Limb (tissue), 2 donors: ENCODE measurements around the gene HBG1.
"Not testable (repeated sequence)": the region's sequence is repeated elsewhere in the genome, so short reads cannot be mapped to it uniquely, and the experiment has no call there.

Experiments used
- DNase-seq, 2 donors: peaks; one replicate each; pipeline ENCODE4 v3.0.0-alpha.2; 2016; ENCODE audit errors: extremely low spot score in 2 of 2

The HBG1 gene

DNA sequence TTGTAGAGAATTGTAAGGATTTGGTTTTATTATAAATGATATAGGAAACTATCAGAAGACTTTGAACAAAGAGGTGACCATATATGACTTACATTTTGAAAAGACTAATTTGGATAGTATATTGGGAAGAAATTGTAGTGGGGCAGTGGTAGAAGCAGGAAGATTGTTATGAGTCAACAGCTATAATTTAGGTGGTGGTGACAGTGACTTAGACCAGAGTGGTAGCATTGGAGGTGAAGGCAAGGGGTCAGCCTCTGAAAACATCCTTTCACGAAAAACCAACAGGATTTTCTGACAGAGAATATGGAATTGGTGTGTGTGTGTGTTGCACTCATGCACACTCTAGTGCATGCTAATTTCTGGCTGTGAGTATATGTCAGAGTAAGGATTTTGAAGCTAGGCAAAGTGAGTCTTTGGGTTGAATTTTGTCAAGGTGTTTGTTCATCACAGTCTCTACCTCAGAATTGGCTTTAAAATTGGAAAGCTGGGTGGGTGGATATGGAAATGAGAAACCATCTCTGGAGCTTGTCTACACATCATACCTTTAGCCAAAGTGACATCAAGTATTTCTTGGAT is 28.2 kb upstream of the HBG1 start:
- DNase-seq, result no peak

GRCh38 chr11:5276697-5277096 is 27.0 kb upstream of the HBG1 start:
- DNase-seq, result no peak

DNA sequence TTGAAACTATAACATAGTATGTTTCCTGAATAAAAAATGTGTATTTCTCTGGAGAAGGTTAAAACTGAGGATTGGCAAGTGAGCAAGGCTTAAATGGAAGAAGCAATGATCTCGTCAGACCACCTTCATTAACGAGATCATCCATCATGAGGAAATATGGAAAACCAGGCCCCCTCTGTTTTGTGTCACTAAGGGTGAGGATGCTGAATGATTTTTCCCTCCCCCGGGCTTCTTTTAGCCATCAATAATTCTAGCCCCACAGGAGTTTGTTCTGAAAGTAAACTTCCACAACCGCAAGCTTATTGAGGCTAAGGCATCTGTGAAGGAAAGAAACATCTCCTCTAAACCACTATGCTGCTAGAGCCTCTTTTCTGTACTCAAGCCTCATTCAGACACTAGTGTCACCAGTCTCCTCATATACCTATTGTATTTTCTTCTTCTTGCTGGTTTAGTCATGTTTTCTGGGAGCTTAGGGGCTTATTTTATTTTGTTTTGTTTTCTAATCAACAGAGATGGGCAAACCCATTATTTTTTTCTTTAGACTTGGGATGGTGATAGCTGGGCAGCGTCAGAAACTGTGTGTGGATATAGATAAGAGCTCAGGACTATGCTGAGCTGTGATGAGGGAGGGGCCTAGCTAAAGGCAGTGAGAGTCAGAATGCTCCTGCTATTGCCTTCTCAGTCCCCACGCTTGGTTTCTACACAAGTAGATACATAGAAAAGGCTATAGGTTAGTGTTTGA is 25.9 kb upstream of the HBG1 start:
- DNase-seq, result no peak

GRCh38 chr11:5274395-5274794 is 24.7 kb upstream of the HBG1 start:
- no peak for DNase-seq

DNA sequence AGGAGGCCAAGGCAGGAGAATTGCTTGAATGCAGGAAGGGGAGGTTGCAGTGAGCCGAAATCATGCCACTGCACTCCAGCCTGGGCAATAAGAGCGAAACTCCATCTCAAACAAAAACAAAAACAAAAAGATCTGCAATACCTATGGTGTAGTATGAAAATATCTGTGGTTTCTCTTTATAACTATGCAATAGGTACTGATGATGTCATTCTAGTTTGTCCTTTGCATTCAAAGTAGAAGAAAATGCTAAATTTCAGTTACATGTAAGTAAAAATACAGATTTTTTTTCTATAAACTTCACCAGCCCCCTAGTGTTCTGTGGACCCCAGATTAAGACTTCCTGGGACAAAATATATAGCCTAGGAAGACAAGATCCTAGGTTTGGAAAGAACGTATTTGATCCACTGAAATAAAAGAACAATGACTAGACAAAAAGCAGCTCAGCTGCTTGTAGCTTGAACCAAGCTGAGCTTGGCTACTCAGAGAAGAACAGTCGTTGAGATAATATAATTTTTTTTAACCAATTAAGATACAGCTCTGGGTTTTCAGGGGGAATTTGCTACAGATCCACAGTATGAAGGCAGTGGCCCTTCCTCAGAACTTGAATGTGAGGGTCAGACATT is 22.8 kb upstream of the HBG1 start:
- DNase-seq, result no peak

GRCh38 chr11:5269715-5270147 is 20.1 kb upstream of the HBG1 start, which contains the start of gene HBE1:
Gene HBE1 (minus strand): TSS chr11:5269945. CDS start chr11:5269890, 55 bp downstream.
- DNase-seq, result no peak

GRCh38 chr11:5267033-5267563 is 17.4 kb upstream of the HBG1 start:
- DNase-seq, result no peak

DNA sequence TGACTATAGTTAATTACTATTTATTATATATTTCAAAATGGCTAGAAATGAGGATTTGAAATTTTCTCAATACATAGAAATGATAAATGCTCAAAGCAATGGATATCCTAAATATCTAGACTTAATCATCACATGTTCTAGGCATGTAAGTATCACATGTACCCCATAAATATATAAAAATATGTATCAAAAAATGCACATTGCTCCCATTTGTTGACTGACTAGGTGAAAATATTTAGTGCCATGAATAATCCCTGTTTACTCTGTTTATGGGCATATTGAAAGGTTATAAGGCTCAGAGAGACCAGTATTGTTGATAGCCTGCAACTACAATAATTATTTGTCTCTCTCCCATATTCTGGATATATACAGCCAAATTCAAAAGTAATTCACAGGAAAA is 17.0 kb upstream of the HBG1 start:
- no peak for DNase-seq

DNA sequence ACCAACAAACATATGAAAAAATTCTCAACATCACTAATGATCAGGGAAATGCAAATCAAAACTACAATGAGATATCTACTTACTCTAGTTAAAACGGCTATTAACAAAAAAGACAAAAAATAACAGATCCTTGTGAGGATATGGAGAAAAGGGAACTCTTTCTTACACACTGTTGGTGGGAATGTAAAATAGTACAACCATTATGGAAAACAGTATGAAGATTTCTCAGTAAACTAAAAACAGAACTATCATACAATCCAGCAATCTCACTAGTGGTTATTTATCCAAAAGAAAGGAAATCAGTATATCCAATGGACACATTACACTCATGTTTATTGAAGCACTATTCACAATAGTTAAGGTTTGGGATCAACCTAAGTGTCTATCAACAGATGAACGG is 16.2 kb upstream of the HBG1 start:
- DNase-seq, result no peak

DNA sequence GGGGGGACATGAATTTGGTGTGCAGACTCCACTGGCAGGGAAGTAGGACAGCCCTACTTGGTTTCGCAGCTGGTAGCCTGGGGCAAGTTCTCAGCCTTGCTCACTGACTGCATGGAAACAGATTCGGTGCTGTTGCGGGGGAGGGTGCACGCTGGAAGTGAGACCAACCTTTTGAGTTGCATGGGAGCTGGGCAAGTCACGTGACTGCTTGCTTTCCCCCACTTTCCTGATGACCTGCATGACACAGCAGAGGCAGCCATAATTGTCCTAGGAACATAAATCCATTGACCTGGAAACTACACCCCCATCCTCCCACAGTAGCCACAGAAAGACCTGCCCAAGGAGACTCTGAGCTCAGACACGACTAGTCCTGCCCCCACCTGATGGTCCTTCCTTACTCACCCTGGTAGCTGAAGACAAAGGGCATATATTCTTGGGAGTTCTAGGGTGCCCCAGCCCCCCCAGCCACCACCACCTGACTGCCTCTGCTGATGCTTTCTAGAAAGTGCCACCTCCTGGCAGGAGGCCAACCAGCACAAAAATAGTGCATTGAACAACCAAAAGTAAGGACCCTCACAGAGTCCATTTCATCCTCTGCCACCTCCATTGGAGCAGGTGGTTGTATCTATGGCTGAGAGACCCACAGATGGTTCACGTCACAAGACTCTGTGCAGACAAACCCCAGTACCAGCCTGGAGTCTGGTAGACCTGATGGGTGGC is 9.0 kb upstream of the HBG1 start:
- DNase-seq, result no peak

DNA sequence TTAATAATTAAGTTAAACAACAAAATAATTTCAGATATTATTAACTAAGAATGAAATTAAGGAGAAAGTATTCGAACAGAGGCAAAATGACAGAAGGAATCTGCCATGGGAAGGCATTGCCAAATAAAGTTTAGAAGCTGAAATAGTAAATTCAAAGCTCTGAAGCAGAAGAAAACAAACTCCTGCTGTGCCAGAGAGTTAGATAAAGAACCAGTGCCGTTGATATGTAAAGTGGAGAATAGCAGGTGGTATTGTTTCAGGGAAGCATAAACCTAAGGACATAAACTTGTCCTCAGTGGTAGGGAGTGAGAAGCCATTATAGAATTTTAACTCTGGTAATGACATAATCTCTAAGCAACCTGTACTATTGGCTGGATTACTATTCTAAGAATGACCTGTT is 7.6 kb upstream of the HBG1 start:
- no peak for DNase-seq

- DNase-seq, result not testable (repeated sequence)
Observed at GRCh38 chr11:5254646-5255413, 5.2 kb upstream of the HBG1 start, which contains the start of gene HBG2. Gene HBG2 (minus strand): TSS chr11:5254781. CDS start chr11:5254728, 53 bp downstream.

GRCh38 chr11:5254023-5254422 is 4.4 kb upstream of the HBG1 start:
- not testable (repeated sequence) for DNase-seq

GRCh38 chr11:5253440-5253839 is 3.8 kb upstream of the HBG1 start:
- not testable (repeated sequence) for DNase-seq

GRCh38 chr11:5252919-5253265 is 3.2 kb upstream of the HBG1 start:
- no peak for DNase-seq

GRCh38 chr11:5252192-5252918 is 2.7 kb upstream of the HBG1 start:
- DNase-seq, result no peak

DNA sequence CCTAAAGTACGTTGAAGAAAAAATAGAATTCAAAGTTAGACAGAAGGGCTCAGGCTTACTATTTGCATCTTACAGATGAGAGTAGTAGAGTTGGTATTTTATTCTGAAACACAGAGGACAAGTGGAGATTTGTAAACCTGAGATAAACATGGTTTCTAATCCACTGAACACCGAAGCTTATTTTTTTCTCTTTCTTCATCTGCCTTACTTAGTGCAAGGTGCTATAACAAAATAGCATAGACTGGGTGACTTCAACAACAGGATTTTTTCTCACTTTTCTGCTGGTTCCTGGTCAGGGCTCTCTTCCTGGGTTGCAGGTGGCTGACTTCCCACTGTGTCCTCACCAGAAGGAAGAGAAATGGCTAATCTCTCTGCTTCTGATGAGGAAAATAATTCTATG is 2.1 kb upstream of the HBG1 start:
- no peak for DNase-seq

- DNase-seq, result no peak
Observed at GRCh38 chr11:5250543-5251204, 1.0 kb upstream of the HBG1 start.

GRCh38 chr11:5248498-5248897 is 1.2 kb downstream of the HBG1 start:
- not testable (repeated sequence) for DNase-seq
